Neural cell (in vitro differentiated cells): ENCODE data around the gene DNMT3B. TPM values are rescaled to one million over a fixed set of nuclear protein-coding genes. Genes with fewer than 3 reads are reported as not detected.

Experiments
- H2AFZ ChIP-seq: fragments of 200-600, 300-800 bp; sonication (generic), shearing (Covaris generic); 2 replicates; pipeline ENCODE4 v1.6.0; 2014; ENCODE audit warnings: low read depth, mild to moderate bottlenecking, antibody characterized with exemption, low read length, moderate library complexity
- H3F3A ChIP-seq: fragments of 200-600 bp; shearing (Covaris generic); 2 replicates; pipeline ENCODE4 v1.6.1; 2016; ENCODE audit warnings: mild to moderate bottlenecking, moderate library complexity, mixed read lengths, antibody characterized with exemption, low read length; ENCODE audit not compliant: insufficient read depth, poor library complexity, severe bottlenecking
- H3K27ac ChIP-seq: fragments of 200-600, 300-800 bp; sonication (generic), shearing (Covaris generic); 2 replicates; pipeline ENCODE4 v1.5.1; 2014; ENCODE audit warnings: mild to moderate bottlenecking, low read length, moderate library complexity
- H3K27me3 ChIP-seq: fragments of 300-800, 200-600 bp; sonication (generic), shearing (Covaris generic); 2 replicates; pipeline ENCODE4 v1.6.0; 2014; ENCODE audit warnings: mild to moderate bottlenecking, low read depth, low read length, moderate library complexity; ENCODE audit not compliant: insufficient read depth
- H3K36me3 ChIP-seq: fragments of 300-800, 200-600 bp; sonication (generic), shearing (Covaris generic); 2 replicates; pipeline ENCODE4 v1.5.1; 2014; ENCODE audit warnings: mild to moderate bottlenecking, antibody characterized with exemption, low read length, moderate library complexity; ENCODE audit not compliant: insufficient read depth
- H3K4me2 ChIP-seq: fragments of 300-800, 200-600 bp; sonication (generic), shearing (Covaris generic); 2 replicates; pipeline ENCODE4 v1.6.0; 2014; ENCODE audit warnings: mild to moderate bottlenecking, low read length
- H3K4me3 ChIP-seq: fragments of 300-800, 200-600 bp; sonication (generic), shearing (Covaris generic); 2 replicates; pipeline ENCODE4 v1.5.1; 2014; ENCODE audit warnings: mild to moderate bottlenecking, low read length, moderate library complexity
- H3K79me2 ChIP-seq: fragments of 200-600 bp; shearing (Covaris generic); replicated peaks from 2 replicates; pipeline ENCODE4 v1.6.0; 2014; ENCODE audit warnings: mild to moderate bottlenecking, low read length, moderate library complexity; ENCODE audit not compliant: insufficient read depth
- H3K9ac ChIP-seq: fragments of 300-800, 200-600 bp; sonication (generic), shearing (Covaris generic); 2 replicates; pipeline ENCODE4 v1.6.1; 2016; ENCODE audit warnings: mild to moderate bottlenecking, low read length, mixed read lengths
- H3K9me2 ChIP-seq: fragments of 200-600 bp; shearing (Covaris generic); 2 replicates; pipeline ENCODE4 v1.6.1; 2016; ENCODE audit warnings: mild to moderate bottlenecking, low read length, mixed read lengths; ENCODE audit not compliant: insufficient read depth
- H3K9me3 ChIP-seq: fragments of 200-600, 300-800 bp; sonication (generic), shearing (Covaris generic); 2 replicates; pipeline ENCODE4 v1.6.1; 2016; ENCODE audit warnings: mild to moderate bottlenecking, mixed run types, low read length, moderate library complexity, mixed read lengths
- H4K20me1 ChIP-seq: fragments of 200-600 bp; shearing (Covaris generic); 2 replicates; pipeline ENCODE4 v1.6.1; 2016; ENCODE audit warnings: mild to moderate bottlenecking, mixed run types; ENCODE audit not compliant: insufficient read depth
- CTCF ChIP-seq: fragments of 450-650 bp; IDR thresholded peaks from 2 replicates; pipeline ENCODE4 v1.5.1; 2014; ENCODE audit warnings: antibody characterized with exemption, mild to moderate bottlenecking, moderate library complexity; ENCODE audit not compliant: poor library complexity, severe bottlenecking
- EP300 ChIP-seq: fragments of 450-650 bp; conservative IDR thresholded peaks from 2 replicates; pipeline ENCODE4 v1.6.1; 2014; ENCODE audit warnings: antibody characterized with exemption, mild to moderate bottlenecking, moderate library complexity; ENCODE audit not compliant: poor library complexity, severe bottlenecking
- MXI1 ChIP-seq: fragments of 450-650 bp; conservative IDR thresholded peaks from 2 replicates; pipeline ENCODE4 v1.6.1; 2014; ENCODE audit warnings: antibody characterized with exemption, mild to moderate bottlenecking; ENCODE audit not compliant: poor library complexity, severe bottlenecking
- REST ChIP-seq: IDR thresholded peaks from 2 replicates; pipeline ENCODE4 v1.6.1; 2012; ENCODE audit warnings: borderline replicate concordance
- TAF1 ChIP-seq: IDR thresholded peaks from 2 replicates; pipeline ENCODE4 v1.6.1; 2012; ENCODE audit warnings: low read depth
- polyA plus RNA-seq: library from polyadenylated mRNA; depleted of rRNA; stranded (reverse); fragments of >200 nt; gene quantifications from 2 replicates; pipeline ENCODE4 v1.2.3, GENCODE V29; 2014

Gene DNMT3B
- polyA plus RNA-seq, 1 donor from 2014 or later, result 8.7 TPM

GRCh38 chr20:32829311-32830005 is 67.3 kb downstream of the DNMT3B start:
- H4K20me1 ChIP-seq, result peaks cover 11% of the 10 kb centered on the region
- H3K9ac ChIP-seq, result no peak overlapping the region

GRCh38 chr20:32830437-32830836 is 68.3 kb downstream of the DNMT3B start:
- no peak overlapping the region for H3K9ac ChIP-seq
- no peaks in the 10 kb centered on the region for H3F3A ChIP-seq
- TF ChIP-seq EP300, result no peak
- TF ChIP-seq REST, result no peak
- no peaks in the 10 kb centered on the region for H3K9me3 ChIP-seq
- H2AFZ ChIP-seq, result no peak overlapping the region
- H3K4me3 ChIP-seq, result no peak overlapping the region
- peaks cover 11% of the 10 kb centered on the region for H4K20me1 ChIP-seq
- peaks cover 5% of the 10 kb centered on the region for H3K36me3 ChIP-seq
- H3K4me2 ChIP-seq, result no peak overlapping the region
- H3K27ac ChIP-seq, result no peak overlapping the region
- no peaks in the 10 kb centered on the region for H3K27me3 ChIP-seq
- peaks cover 55% of the 10 kb centered on the region for H3K79me2 ChIP-seq
- H3K9me2 ChIP-seq, result no peaks in the 10 kb centered on the region

More at GRCh38 chr20:32829311-32830005, 67.3 kb downstream of the DNMT3B start:
- Histone ChIP-seq H3K4me2 (no peak overlapping the region), H3K4me3 (no peak overlapping the region), H3K27me3 (no peaks in the 10 kb centered on the region), H3K79me2 (peaks cover 58% of the 10 kb centered on the region), H3K36me3 (no peaks in the 10 kb centered on the region), H3K9me2 (no peaks in the 10 kb centered on the region), H2AFZ (no peak overlapping the region), H3K9me3 (no peaks in the 10 kb centered on the region), H3F3A (no peaks in the 10 kb centered on the region), H3K27ac (no peak overlapping the region)
- TF ChIP-seq TAF1 (no peak), CTCF (no peak), MXI1 (no peak), REST (no peak)
